Liver (tissue), 9 donors: Measurements from ENCODE around the gene ANK3. TPM values are rescaled to one million over a fixed set of nuclear protein-coding genes. Genes with fewer than 3 reads are reported as not detected.

Source experiments
- DNase-seq: peaks from one replicate; pipeline ENCODE4 v3.0.0-alpha.2; 2017; ENCODE audit warnings: low spot score
- H3K27ac ChIP-seq, 2 donors: one replicate each; pipeline ENCODE4 v1.7.0; 2013; ENCODE audit warnings: inconsistent platforms in 2 of 2, low read length in 2 of 2, control low read depth in 1 of 2, low read depth in 1 of 2, mild to moderate bottlenecking in 1 of 2
- H3K27me3 ChIP-seq, 4 donors: one replicate each; pipeline versions ENCODE4 v1.6.1 to v1.7.0; 2013; ENCODE audit warnings: low read length in 3 of 4, inconsistent platforms in 1 of 4, mild to moderate bottlenecking in 1 of 4, moderate library complexity in 1 of 4; ENCODE audit not compliant: control insufficient read depth in 4 of 4, insufficient read depth in 4 of 4
- H3K36me3 ChIP-seq, 4 donors: one replicate each; pipeline versions ENCODE4 v1.6.1 to v1.7.0; 2013; ENCODE audit warnings: low read length in 3 of 4, mild to moderate bottlenecking in 3 of 4, low read depth in 1 of 4, moderate library complexity in 1 of 4; ENCODE audit not compliant: control insufficient read depth in 4 of 4, insufficient read depth in 3 of 4
- H3K4me1 ChIP-seq, 4 donors: one replicate each; pipeline versions ENCODE4 v1.6.1 to v1.7.0; 2013; ENCODE audit warnings: low read length in 3 of 4, mild to moderate bottlenecking in 3 of 4, moderate library complexity in 1 of 4; ENCODE audit not compliant: control insufficient read depth in 4 of 4, insufficient read depth in 4 of 4
- H3K4me3 ChIP-seq, 3 donors: one replicate each; pipeline versions ENCODE4 v1.6.1 to v1.7.0; 2013; ENCODE audit warnings: low read length in 3 of 3, control low read depth in 1 of 3, low read depth in 1 of 3, mild to moderate bottlenecking in 1 of 3
- H3K9ac ChIP-seq, 2 donors: one replicate each; pipeline ENCODE4 v1.7.0; 2013; ENCODE audit warnings: low read length in 2 of 2, mild to moderate bottlenecking in 2 of 2, moderate library complexity in 2 of 2, control low read depth in 1 of 2, low read depth in 1 of 2
- H3K9me3 ChIP-seq, 4 donors: one replicate each; pipeline versions ENCODE4 v1.6.1 to v1.7.0; 2013; ENCODE audit warnings: low read length in 3 of 4; ENCODE audit not compliant: control insufficient read depth in 4 of 4
- EGR1 ChIP-seq, 2 donors: IDR thresholded peaks; 2 replicates each; pipeline ENCODE4 v1.6.1; 2016 to 2018; ENCODE audit warnings: antibody characterized with exemption in 2 of 2, low read depth in 2 of 2
- FOXA1 ChIP-seq: IDR thresholded peaks from 2 replicates; pipeline ENCODE4 v1.6.1; 2016; ENCODE audit warnings: antibody characterized with exemption
- FOXA2 ChIP-seq: IDR thresholded peaks from 2 replicates; pipeline ENCODE4 v1.6.1; 2016; ENCODE audit warnings: antibody characterized with exemption
- GABPA ChIP-seq, 2 donors: IDR thresholded peaks in 1 of 2; conservative IDR thresholded peaks in 1 of 2; 2 replicates each; pipeline ENCODE4 v1.6.1; 2016; ENCODE audit warnings: antibody characterized with exemption in 2 of 2, mild to moderate bottlenecking in 1 of 2, moderate library complexity in 1 of 2
- HNF4A ChIP-seq, 2 donors: conservative IDR thresholded peaks; 2 replicates each; pipeline ENCODE4 v1.6.1; 2016; ENCODE audit warnings: antibody characterized with exemption in 2 of 2, mild to moderate bottlenecking in 2 of 2
- JUND ChIP-seq, 2 donors: IDR thresholded peaks; 2 replicates each; pipeline ENCODE4 v1.6.1; 2016; ENCODE audit warnings: antibody characterized with exemption in 2 of 2
- NR2F2 ChIP-seq: IDR thresholded peaks from 2 replicates; pipeline ENCODE4 v1.6.1; 2016; ENCODE audit warnings: antibody characterized with exemption
- RAD21 ChIP-seq, 2 donors: IDR thresholded peaks; 2 replicates each; pipeline ENCODE4 v1.6.1; 2016; ENCODE audit warnings: antibody characterized with exemption in 2 of 2, mild to moderate bottlenecking in 2 of 2
- RXRA ChIP-seq, 2 donors: IDR thresholded peaks; 2 replicates each; pipeline ENCODE4 v1.6.1; 2017 to 2018; ENCODE audit warnings: antibody characterized with exemption in 2 of 2, mild to moderate bottlenecking in 1 of 2
- SP1 ChIP-seq: IDR thresholded peaks from 2 replicates; pipeline ENCODE4 v1.6.1; 2018; ENCODE audit warnings: antibody characterized with exemption, mild to moderate bottlenecking
- TAF1 ChIP-seq: conservative IDR thresholded peaks from 2 replicates; pipeline ENCODE4 v1.6.1; 2016; ENCODE audit warnings: antibody characterized with exemption, mild to moderate bottlenecking
- YY1 ChIP-seq: IDR thresholded peaks from 2 replicates; pipeline ENCODE4 v1.6.1; 2016; ENCODE audit warnings: antibody characterized with exemption, mild to moderate bottlenecking
- WGBS: extraction: QIAGEN DNeasy Blood & Tissue Kit; methylation state at CpG from one replicate; pipeline ENCODE4 v1.1.7; 2013; 5-methylcytosine and 5-hydroxymethylcytosine counted together
- polyA plus RNA-seq, 2 donors: library from polyadenylated mRNA; stranded (reverse) in 1 of 2; unstranded in 1 of 2; fragments of 200-250 nt in 1 of 2; fragments of >200 nt in 1 of 2; fragmentation: Nextera tagmentation in 1 of 2; extraction: Ambion mirVana in 1 of 2; gene quantifications; one replicate each; pipeline versions ENCODE4 v1.2.1 to v1.2.3, GENCODE V29; 2013 to 2015
- total RNA-seq, 2 donors: library from RNA; depleted of rRNA; stranded (reverse); fragments of >200 nt; gene quantifications; one replicate each; pipeline ENCODE4 v1.2.3, GENCODE V29; 2014
- TF ChIP-seq, protein P1 (sequence below): IDR thresholded peaks from 2 replicates; pipeline ENCODE4 v1.6.1; 2016; ENCODE audit warnings: antibody characterized with exemption
- TF ChIP-seq, protein P2 (sequence below): IDR thresholded peaks from 2 replicates; pipeline ENCODE4 v1.6.1; 2016; ENCODE audit warnings: antibody characterized with exemption
- TF ChIP-seq, protein P3 (sequence below): IDR thresholded peaks from 2 replicates; pipeline ENCODE4 v1.6.1; 2016; ENCODE audit warnings: antibody characterized with exemption, mild to moderate bottlenecking
- TF ChIP-seq, protein P4 (sequence below): fragments of 150-350 bp; IDR thresholded peaks from 2 replicates; pipeline ENCODE4 v1.5.1; 2017; ENCODE audit warnings: improper control_type of control experiment, low read depth, low read length; ENCODE audit not compliant: missing input control
- TF ChIP-seq, protein P5 (sequence below): IDR thresholded peaks from 2 replicates; pipeline ENCODE4 v1.6.1; 2016; ENCODE audit warnings: antibody characterized with exemption
- donor health status: healthy.
- donor health status: healthy.
- donor health status: healthy.
- donor health status: healthy.
- donor health status: healthy.

The ANK3 gene
- total and polyA plus RNA-seq, 4 donors: 5.7 to 30.0 (median 9.7) TPM

DNA sequence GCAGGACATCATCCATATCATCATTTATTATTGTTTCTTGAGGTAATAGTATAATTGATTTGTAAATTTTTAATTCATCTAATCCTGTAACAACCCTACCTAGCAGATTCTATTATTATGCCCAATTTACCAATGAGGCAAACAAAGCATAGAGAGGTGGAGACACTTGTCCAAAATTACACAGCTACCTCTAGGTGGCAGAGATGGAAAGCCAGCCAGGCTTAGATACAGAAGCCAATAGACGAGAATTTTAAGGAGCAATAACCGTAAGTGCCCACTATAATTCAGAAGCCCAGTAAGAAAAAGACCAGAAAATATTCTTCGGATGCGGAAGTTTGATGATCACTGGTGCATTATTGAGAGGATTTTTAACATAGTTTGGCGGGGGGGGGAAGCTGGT is 54.0 kb downstream of the ANK3 start:
- Histone ChIP-seq H3K9me3 (no peaks in the 10 kb centered on the region), H3K4me1 (no peaks in the 10 kb centered on the region), H3K36me3 (no peaks in the 10 kb centered on the region), H3K27me3 (no peaks in the 10 kb centered on the region), H3K9ac (no peak overlapping the region), H3K4me3 (no peak overlapping the region), H3K27ac (no peak overlapping the region)
- DNase-seq: no peak
- no peak for TF ChIP-seq TAF1
- no peak for TF ChIP-seq NR2F2
- TF ChIP-seq, protein P1, sequence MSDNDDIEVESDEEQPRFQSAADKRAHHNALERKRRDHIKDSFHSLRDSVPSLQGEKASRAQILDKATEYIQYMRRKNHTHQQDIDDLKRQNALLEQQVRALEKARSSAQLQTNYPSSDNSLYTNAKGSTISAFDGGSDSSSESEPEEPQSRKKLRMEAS: no peak
- no peak for TF ChIP-seq HNF4A (conservative IDR thresholded peaks at IDR 0.05)
- TF ChIP-seq JUND (IDR thresholded peaks at IDR 0.05): no peak
- TF ChIP-seq YY1: no peak
- no peak for TF ChIP-seq RXRA (IDR thresholded peaks at IDR 0.05)
- TF ChIP-seq GABPA (IDR thresholded peaks at IDR 0.05 in 1 of 2, conservative IDR thresholded peaks at IDR 0.05 in 1 of 2): no peak
- TF ChIP-seq SP1: no peak
- no peak for TF ChIP-seq FOXA1
- no peak for TF ChIP-seq FOXA2
- TF ChIP-seq, protein P2, sequence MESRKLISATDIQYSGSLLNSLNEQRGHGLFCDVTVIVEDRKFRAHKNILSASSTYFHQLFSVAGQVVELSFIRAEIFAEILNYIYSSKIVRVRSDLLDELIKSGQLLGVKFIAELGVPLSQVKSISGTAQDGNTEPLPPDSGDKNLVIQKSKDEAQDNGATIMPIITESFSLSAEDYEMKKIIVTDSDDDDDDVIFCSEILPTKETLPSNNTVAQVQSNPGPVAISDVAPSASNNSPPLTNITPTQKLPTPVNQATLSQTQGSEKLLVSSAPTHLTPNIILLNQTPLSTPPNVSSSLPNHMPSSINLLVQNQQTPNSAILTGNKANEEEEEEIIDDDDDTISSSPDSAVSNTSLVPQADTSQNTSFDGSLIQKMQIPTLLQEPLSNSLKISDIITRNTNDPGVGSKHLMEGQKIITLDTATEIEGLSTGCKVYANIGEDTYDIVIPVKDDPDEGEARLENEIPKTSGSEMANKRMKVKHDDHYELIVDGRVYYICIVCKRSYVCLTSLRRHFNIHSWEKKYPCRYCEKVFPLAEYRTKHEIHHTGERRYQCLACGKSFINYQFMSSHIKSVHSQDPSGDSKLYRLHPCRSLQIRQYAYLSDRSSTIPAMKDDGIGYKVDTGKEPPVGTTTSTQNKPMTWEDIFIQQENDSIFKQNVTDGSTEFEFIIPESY: no peak
- TF ChIP-seq, protein P3, sequence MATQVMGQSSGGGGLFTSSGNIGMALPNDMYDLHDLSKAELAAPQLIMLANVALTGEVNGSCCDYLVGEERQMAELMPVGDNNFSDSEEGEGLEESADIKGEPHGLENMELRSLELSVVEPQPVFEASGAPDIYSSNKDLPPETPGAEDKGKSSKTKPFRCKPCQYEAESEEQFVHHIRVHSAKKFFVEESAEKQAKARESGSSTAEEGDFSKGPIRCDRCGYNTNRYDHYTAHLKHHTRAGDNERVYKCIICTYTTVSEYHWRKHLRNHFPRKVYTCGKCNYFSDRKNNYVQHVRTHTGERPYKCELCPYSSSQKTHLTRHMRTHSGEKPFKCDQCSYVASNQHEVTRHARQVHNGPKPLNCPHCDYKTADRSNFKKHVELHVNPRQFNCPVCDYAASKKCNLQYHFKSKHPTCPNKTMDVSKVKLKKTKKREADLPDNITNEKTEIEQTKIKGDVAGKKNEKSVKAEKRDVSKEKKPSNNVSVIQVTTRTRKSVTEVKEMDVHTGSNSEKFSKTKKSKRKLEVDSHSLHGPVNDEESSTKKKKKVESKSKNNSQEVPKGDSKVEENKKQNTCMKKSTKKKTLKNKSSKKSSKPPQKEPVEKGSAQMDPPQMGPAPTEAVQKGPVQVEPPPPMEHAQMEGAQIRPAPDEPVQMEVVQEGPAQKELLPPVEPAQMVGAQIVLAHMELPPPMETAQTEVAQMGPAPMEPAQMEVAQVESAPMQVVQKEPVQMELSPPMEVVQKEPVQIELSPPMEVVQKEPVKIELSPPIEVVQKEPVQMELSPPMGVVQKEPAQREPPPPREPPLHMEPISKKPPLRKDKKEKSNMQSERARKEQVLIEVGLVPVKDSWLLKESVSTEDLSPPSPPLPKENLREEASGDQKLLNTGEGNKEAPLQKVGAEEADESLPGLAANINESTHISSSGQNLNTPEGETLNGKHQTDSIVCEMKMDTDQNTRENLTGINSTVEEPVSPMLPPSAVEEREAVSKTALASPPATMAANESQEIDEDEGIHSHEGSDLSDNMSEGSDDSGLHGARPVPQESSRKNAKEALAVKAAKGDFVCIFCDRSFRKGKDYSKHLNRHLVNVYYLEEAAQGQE: no peak
- TF ChIP-seq, protein P4, sequence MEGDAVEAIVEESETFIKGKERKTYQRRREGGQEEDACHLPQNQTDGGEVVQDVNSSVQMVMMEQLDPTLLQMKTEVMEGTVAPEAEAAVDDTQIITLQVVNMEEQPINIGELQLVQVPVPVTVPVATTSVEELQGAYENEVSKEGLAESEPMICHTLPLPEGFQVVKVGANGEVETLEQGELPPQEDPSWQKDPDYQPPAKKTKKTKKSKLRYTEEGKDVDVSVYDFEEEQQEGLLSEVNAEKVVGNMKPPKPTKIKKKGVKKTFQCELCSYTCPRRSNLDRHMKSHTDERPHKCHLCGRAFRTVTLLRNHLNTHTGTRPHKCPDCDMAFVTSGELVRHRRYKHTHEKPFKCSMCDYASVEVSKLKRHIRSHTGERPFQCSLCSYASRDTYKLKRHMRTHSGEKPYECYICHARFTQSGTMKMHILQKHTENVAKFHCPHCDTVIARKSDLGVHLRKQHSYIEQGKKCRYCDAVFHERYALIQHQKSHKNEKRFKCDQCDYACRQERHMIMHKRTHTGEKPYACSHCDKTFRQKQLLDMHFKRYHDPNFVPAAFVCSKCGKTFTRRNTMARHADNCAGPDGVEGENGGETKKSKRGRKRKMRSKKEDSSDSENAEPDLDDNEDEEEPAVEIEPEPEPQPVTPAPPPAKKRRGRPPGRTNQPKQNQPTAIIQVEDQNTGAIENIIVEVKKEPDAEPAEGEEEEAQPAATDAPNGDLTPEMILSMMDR: peak; percentile 36
- peak; percentile 75 to 76 for TF ChIP-seq RAD21 (IDR thresholded peaks at IDR 0.05)
- TF ChIP-seq, protein P5, sequence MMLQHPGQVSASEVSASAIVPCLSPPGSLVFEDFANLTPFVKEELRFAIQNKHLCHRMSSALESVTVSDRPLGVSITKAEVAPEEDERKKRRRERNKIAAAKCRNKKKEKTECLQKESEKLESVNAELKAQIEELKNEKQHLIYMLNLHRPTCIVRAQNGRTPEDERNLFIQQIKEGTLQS: no peak
- 70% methylated on average over 5 of the region's 5 CpGs for WGBS

DNA sequence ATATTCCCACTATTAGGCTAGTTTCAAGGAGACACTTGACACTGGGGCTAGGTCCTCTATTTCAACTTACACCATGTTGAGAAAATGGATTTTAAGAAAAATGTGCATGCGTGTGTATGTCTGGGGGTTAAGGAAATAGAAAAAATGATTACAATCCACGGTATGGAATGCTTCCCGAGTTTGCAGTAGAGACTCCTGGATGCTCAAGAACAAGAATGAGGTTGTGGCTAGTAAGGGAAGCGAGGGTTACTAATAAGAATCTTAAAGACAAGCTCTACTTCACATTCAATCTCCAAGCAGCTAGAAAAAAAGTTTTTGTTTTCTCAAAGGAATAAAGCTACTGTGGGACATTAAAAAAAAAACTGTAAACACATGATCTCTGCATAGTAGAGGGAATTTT is 54.7 kb downstream of the ANK3 start:
- H3K9ac ChIP-seq: no peak overlapping the region
- H3K36me3 ChIP-seq: no peaks in the 10 kb centered on the region
- H3K27me3 ChIP-seq: no peaks in the 10 kb centered on the region
- WGBS: 66% methylated on average over 4 of the region's 4 CpGs
- H3K4me3 ChIP-seq: no peak overlapping the region
- H3K9me3 ChIP-seq: no peaks in the 10 kb centered on the region
- no peak overlapping the region for H3K27ac ChIP-seq
- DNase-seq: no peak
- H3K4me1 ChIP-seq: no peaks in the 10 kb centered on the region
- TF ChIP-seq HNF4A (conservative IDR thresholded peaks at IDR 0.05) (no peak), EGR1 (IDR thresholded peaks at IDR 0.05; ENCODE audit: low read depth in 2 of 2) (no peak), TAF1 (no peak), JUND (IDR thresholded peaks at IDR 0.05) (no peak), GABPA (IDR thresholded peaks at IDR 0.05 in 1 of 2, conservative IDR thresholded peaks at IDR 0.05 in 1 of 2) (no peak), SP1 (no peak), FOXA2 (no peak)
- TF ChIP-seq, protein P4: no peak
- TF ChIP-seq, protein P3: no peak
- TF ChIP-seq, protein P5: no peak
